ENCODE data around the gene TAAR8.
A peak's percentile ranks its signal among the peaks of the same experiment; 100 is the strongest.
"Not testable (repeated sequence)": the region's sequence is repeated elsewhere in the genome, so short reads cannot be mapped to it uniquely, and the experiment has no call there.

TAAR8 gene

GRCh38 chr6:132552372-132552771, at the start of gene TAAR8:
TSS of gene TAAR8 (plus strand) at chr6:132552672. CDS start at chr6:132552693, 21 bp downstream.
- no peak for DNase-seq

GRCh38 chr6:132504757-132505156, 47.7 kb upstream of the TAAR8 start:
- DNase-seq, result no peak

- DNase-seq, result no peak
These were observed 47.3 kb upstream of the TAAR8 start for GRCh38 chr6:132505158-132505557.

GRCh38 chr6:132506461-132506860, 46.0 kb upstream of the TAAR8 start:
- DNase-seq, result no peak

- DNase-seq, result no peak
These were observed 45.3 kb upstream of the TAAR8 start for GRCh38 chr6:132506869-132507808.

- DNase-seq, result no peak
These were observed 41.2 kb upstream of the TAAR8 start for GRCh38 chr6:132511210-132511830.

GRCh38 chr6:132511831-132512220, 40.6 kb upstream of the TAAR8 start:
- no peak for DNase-seq

- DNase-seq, result no peak
These were observed 40.2 kb upstream of the TAAR8 start for GRCh38 chr6:132512342-132512637.

GRCh38 chr6:132512638-132513632, 39.5 kb upstream of the TAAR8 start, which contains the start of gene STX7:
TSS of gene STX7 (minus strand) at chr6:132513116. CDS start at chr6:132503530, 9,586 bp downstream.
- DNase-seq, result peak; percentile 75 to 76

- no peak for DNase-seq
These were observed 38.5 kb upstream of the TAAR8 start for GRCh38 chr6:132513831-132514545.

GRCh38 chr6:132515386-132515785, 37.1 kb upstream of the TAAR8 start:
- DNase-seq, result no peak

GRCh38 chr6:132520953-132521352, 31.5 kb upstream of the TAAR8 start:
- no peak for DNase-seq

GRCh38 chr6:132524646-132525045, 27.8 kb upstream of the TAAR8 start:
- DNase-seq, result no peak

GRCh38 chr6:132525866-132526265, 26.6 kb upstream of the TAAR8 start:
- DNase-seq, result no peak

GRCh38 chr6:132526461-132526860, 26.0 kb upstream of the TAAR8 start:
- DNase-seq, result no peak

GRCh38 chr6:132527791-132528190, 24.7 kb upstream of the TAAR8 start:
- no peak for DNase-seq

- DNase-seq, result peak; percentile 73 to 74
These were observed 22.0 kb upstream of the TAAR8 start for GRCh38 chr6:132530293-132530974.

- not testable (repeated sequence) for DNase-seq
These were observed 17.9 kb upstream of the TAAR8 start for GRCh38 chr6:132534546-132534945.

- DNase-seq, result no peak
These were observed 15.3 kb upstream of the TAAR8 start for GRCh38 chr6:132537145-132537544.

GRCh38 chr6:132537977-132538376, 14.5 kb upstream of the TAAR8 start, which contains the start of gene TAAR9:
TSS of gene TAAR9 (plus strand) at chr6:132538277. CDS start at chr6:132538290, 13 bp downstream.
- no peak for DNase-seq

- DNase-seq, result no peak
These were observed 7.6 kb upstream of the TAAR8 start for GRCh38 chr6:132544826-132545225.
